Smooth muscle cell (in vitro differentiated cells): ENCODE results near the gene TAC3. TPM values are rescaled to one million over a fixed set of nuclear protein-coding genes. Genes with fewer than 3 reads are reported as not detected.
"Not testable (repeated sequence)": the region's sequence is repeated elsewhere in the genome, so short reads cannot be mapped to it uniquely, and the experiment has no call there.

Experiments used
- DNase-seq: peaks from one replicate; lab custom pipeline; 2025; ENCODE audit not compliant: unreplicated experiment; lab: John Stamatoyannopoulos, UW
- H2AFZ ChIP-seq: fragments of 200-600 bp; sonication (generic); 2 replicates; pipeline ENCODE4 v1.6.0; 2016; ENCODE audit warnings: antibody characterized with exemption, low read depth, mild to moderate bottlenecking
- H3F3A ChIP-seq: fragments of 200-600 bp; sonication (generic); 2 replicates; pipeline ENCODE4 v1.6.0; 2017; ENCODE audit warnings: antibody characterized with exemption, low read depth
- H3K27ac ChIP-seq: fragments of 200-600 bp; sonication (generic); 2 replicates; pipeline ENCODE4 v1.5.1; 2016; ENCODE audit warnings: low read depth, mild to moderate bottlenecking
- H3K27me3 ChIP-seq: fragments of 200-600 bp; sonication (generic); 2 replicates; pipeline ENCODE4 v1.6.1; 2016; ENCODE audit warnings: low read depth, mild to moderate bottlenecking
- H3K36me3 ChIP-seq: fragments of 200-600 bp; sonication (generic); 2 replicates; pipeline ENCODE4 v1.5.1; 2016; ENCODE audit warnings: low read depth
- H3K4me1 ChIP-seq: fragments of 200-600 bp; sonication (generic); 2 replicates; pipeline ENCODE4 v1.5.1; 2016; ENCODE audit warnings: low read depth
- H3K4me2 ChIP-seq: fragments of 200-600 bp; sonication (generic); 2 replicates; pipeline ENCODE4 v1.6.0; 2016; ENCODE audit warnings: mild to moderate bottlenecking
- H3K4me3 ChIP-seq: fragments of 200-600 bp; sonication (generic); 2 replicates; pipeline ENCODE4 v1.5.1; 2016; ENCODE audit warnings: mild to moderate bottlenecking
- H3K79me2 ChIP-seq: fragments of 200-600 bp; sonication (generic); 2 replicates; pipeline ENCODE4 v1.6.0; 2016; ENCODE audit warnings: low read depth, mild to moderate bottlenecking
- H3K9ac ChIP-seq: fragments of 200-600 bp; sonication (generic); 2 replicates; pipeline ENCODE4 v1.6.0; 2016; ENCODE audit warnings: low read depth
- H3K9me3 ChIP-seq: fragments of 200-600 bp; sonication (generic); replicated peaks from 2 replicates; pipeline ENCODE4 v1.5.1; 2016; ENCODE audit warnings: low read depth
- H4K20me1 ChIP-seq: fragments of 200-600 bp; sonication (generic); 2 replicates; pipeline ENCODE4 v1.6.0; 2016; ENCODE audit warnings: low read depth
- CTCF ChIP-seq: fragments of 200-600 bp; sonication (generic); IDR thresholded peaks from 2 replicates; pipeline ENCODE4 v1.5.1; 2017; ENCODE audit warnings: borderline replicate concordance, mild to moderate bottlenecking, antibody characterized with exemption; ENCODE audit not compliant: insufficient read depth, poor library complexity, severe bottlenecking
- WGBS: methylation state at CpG from one replicate; pipeline ENCODE4 v1.1.7; 2016; ENCODE audit warnings: low lambda C conversion rate; 5-methylcytosine and 5-hydroxymethylcytosine counted together
- polyA plus RNA-seq: library from polyadenylated mRNA; unstranded; fragments of >200 nt; fragmentation: Nextera tagmentation; extraction: Ambion mirVana; gene quantifications from 2 replicates; pipeline ENCODE4 v1.2.1, GENCODE V29; 2016
- total RNA-seq: library from RNA; depleted of rRNA; stranded (reverse); fragments of >200 nt; gene quantifications from 2 replicates; pipeline ENCODE4 v1.2.3, GENCODE V29; 2014

TAC3 gene
- total and polyA plus RNA-seq, 2 experiments from 2014 or later, result 1.7 to 6.3 TPM

GRCh38 chr12:57057067-57057751, 40.9 kb upstream of the TAC3 start:
- Histone ChIP-seq H3K4me2 (no peak overlapping the region), H3K9ac (no peak overlapping the region), H3K36me3 (peaks cover 7% of the 10 kb centered on the region), H3K4me3 (no peak overlapping the region), H2AFZ (no peak overlapping the region), H3F3A (no peaks in the 10 kb centered on the region), H4K20me1 (no peaks in the 10 kb centered on the region), H3K79me2 (no peaks in the 10 kb centered on the region), H3K9me3 (no peaks in the 10 kb centered on the region), H3K4me1 (no peaks in the 10 kb centered on the region), H3K27me3 (no peaks in the 10 kb centered on the region), H3K27ac (no peak overlapping the region)
- DNase-seq, result no peak
- WGBS, result 95% methylated on average over 6 of the region's 6 CpGs
- TF ChIP-seq CTCF, result no peak

GRCh38 chr12:57055824-57056223, 39.5 kb upstream of the TAC3 start:
- no peak overlapping the region for H3K4me3 ChIP-seq
- H3K27ac ChIP-seq, result no peak overlapping the region
- H3K9me3 ChIP-seq, result no peaks in the 10 kb centered on the region
- TF ChIP-seq CTCF, result no peak
- no peaks in the 10 kb centered on the region for H3K79me2 ChIP-seq
- H3K27me3 ChIP-seq, result peaks cover 3% of the 10 kb centered on the region
- 79% methylated on average over 3 of the region's 3 CpGs for WGBS
- peaks cover 7% of the 10 kb centered on the region for H3K36me3 ChIP-seq
- no peak overlapping the region for H3K4me2 ChIP-seq
- no peaks in the 10 kb centered on the region for H3F3A ChIP-seq
- no peak overlapping the region for H3K9ac ChIP-seq
- H4K20me1 ChIP-seq, result no peaks in the 10 kb centered on the region
- no peak overlapping the region for H2AFZ ChIP-seq
- no peak for DNase-seq
- no peaks in the 10 kb centered on the region for H3K4me1 ChIP-seq

- H3K79me2 ChIP-seq, result not testable (repeated sequence)
- WGBS, result 94% methylated on average over 4 of the region's 4 CpGs
Measured at GRCh38 chr12:57053901-57054300, 37.6 kb upstream of the TAC3 start.

GRCh38 chr12:57053146-57053545, 36.8 kb upstream of the TAC3 start:
- not testable (repeated sequence) for H4K20me1 ChIP-seq, H2AFZ ChIP-seq, H3K9me3 ChIP-seq, H3F3A ChIP-seq, H3K4me2 ChIP-seq, H3K4me1 ChIP-seq, H3K9ac ChIP-seq, H3K36me3 ChIP-seq, H3K27ac ChIP-seq, H3K27me3 ChIP-seq, H3K79me2 ChIP-seq, DNase-seq, H3K4me3 ChIP-seq
- 98% methylated on average over 4 of the region's 4 CpGs for WGBS

More at GRCh38 chr12:57053901-57054300, 37.6 kb upstream of the TAC3 start:
- not testable (repeated sequence) for H3K9ac ChIP-seq, H3K4me2 ChIP-seq, H3K4me3 ChIP-seq, DNase-seq, H3K9me3 ChIP-seq, H3K36me3 ChIP-seq, H3K4me1 ChIP-seq, H3K27me3 ChIP-seq, H4K20me1 ChIP-seq, H3K27ac ChIP-seq, H2AFZ ChIP-seq, H3F3A ChIP-seq

DNA sequence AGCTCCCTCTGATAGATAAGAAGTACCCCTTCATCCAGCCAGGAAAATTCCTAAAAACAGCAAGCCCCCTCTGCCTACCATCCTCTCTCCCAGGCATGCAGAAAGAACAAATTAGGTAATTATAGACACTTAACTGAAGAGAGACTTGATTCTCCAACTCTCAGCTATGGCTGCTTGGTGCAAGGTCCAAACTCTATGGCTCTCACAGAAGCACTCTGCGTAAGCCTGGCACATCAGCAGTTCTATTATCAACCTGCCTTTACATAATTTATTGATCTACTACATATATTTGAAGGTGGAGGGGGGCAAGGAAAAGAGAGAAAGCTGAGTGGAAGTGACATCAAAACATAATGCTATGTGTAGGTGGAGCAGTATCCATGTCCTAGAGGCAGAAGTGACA, 34.7 kb upstream of the TAC3 start:
- Histone ChIP-seq H3F3A (no peaks in the 10 kb centered on the region), H3K36me3 (no peaks in the 10 kb centered on the region), H3K9me3 (no peaks in the 10 kb centered on the region), H3K27ac (no peak overlapping the region), H3K9ac (no peak overlapping the region), H3K79me2 (no peaks in the 10 kb centered on the region), H4K20me1 (no peaks in the 10 kb centered on the region), H3K27me3 (peaks cover 3% of the 10 kb centered on the region), H3K4me2 (no peak overlapping the region), H3K4me3 (no peak overlapping the region), H2AFZ (no peak overlapping the region), H3K4me1 (no peaks in the 10 kb centered on the region)
- WGBS, result 94% methylated on average over 1 of the region's 1 CpG
- TF ChIP-seq CTCF, result no peak
- DNase-seq, result no peak
